OCI-M2 (cell line): ENCODE data around the gene LEUTX.

ENCODE experiments used
- DNase-seq: peaks from one replicate; lab custom pipeline; 2025; ENCODE audit not compliant: unreplicated experiment; lab: John Stamatoyannopoulos, UW

The LEUTX gene

GRCh38 chr19:39820696-39821095 is 42.0 kb downstream of the LEUTX start:
- no peak for DNase-seq

- DNase-seq = no peak
Observed at GRCh38 chr19:39823686-39824085, 45.0 kb downstream of the LEUTX start.

GRCh38 chr19:39824143-39825092 is 45.8 kb downstream of the LEUTX start:
- peak; percentile 95 for DNase-seq

GRCh38 chr19:39825093-39825463 is 46.4 kb downstream of the LEUTX start:
- DNase-seq = no peak

- DNase-seq = no peak
Observed at GRCh38 chr19:39825531-39826076, 47.0 kb downstream of the LEUTX start.

GRCh38 chr19:39826311-39826945 is 47.8 kb downstream of the LEUTX start:
- DNase-seq = no peak

GRCh38 chr19:39827216-39827615 is 48.6 kb downstream of the LEUTX start:
- no peak for DNase-seq

- no peak for DNase-seq
Observed at GRCh38 chr19:39828015-39828653, 49.5 kb downstream of the LEUTX start.

- no peak for DNase-seq
Observed at GRCh38 chr19:39828654-39829032, 50.0 kb downstream of the LEUTX start.

- DNase-seq = no peak
Observed at GRCh38 chr19:39829702-39830275, 51.1 kb downstream of the LEUTX start.

GRCh38 chr19:39830406-39830805 is 51.8 kb downstream of the LEUTX start:
- DNase-seq = no peak

GRCh38 chr19:39830847-39831246 is 52.2 kb downstream of the LEUTX start:
- no peak for DNase-seq

GRCh38 chr19:39831679-39832078 is 53.0 kb downstream of the LEUTX start:
- no peak for DNase-seq

GRCh38 chr19:39832341-39833083 is 53.9 kb downstream of the LEUTX start:
- no peak for DNase-seq

- no peak for DNase-seq
Observed at GRCh38 chr19:39833160-39833463, 54.5 kb downstream of the LEUTX start.

GRCh38 chr19:39833464-39834286 is 55.0 kb downstream of the LEUTX start, which contains the start of gene DYRK1B:
DYRK1B (minus strand) TSS chr19:39834162; CDS start chr19:39831867, 2,295 bp downstream.
- DNase-seq = peak; percentile 82

GRCh38 chr19:39834287-39834841 is 55.7 kb downstream of the LEUTX start:
- no peak for DNase-seq
